ENCODE results near the gene NMRK1.

Gene NMRK1

DNA sequence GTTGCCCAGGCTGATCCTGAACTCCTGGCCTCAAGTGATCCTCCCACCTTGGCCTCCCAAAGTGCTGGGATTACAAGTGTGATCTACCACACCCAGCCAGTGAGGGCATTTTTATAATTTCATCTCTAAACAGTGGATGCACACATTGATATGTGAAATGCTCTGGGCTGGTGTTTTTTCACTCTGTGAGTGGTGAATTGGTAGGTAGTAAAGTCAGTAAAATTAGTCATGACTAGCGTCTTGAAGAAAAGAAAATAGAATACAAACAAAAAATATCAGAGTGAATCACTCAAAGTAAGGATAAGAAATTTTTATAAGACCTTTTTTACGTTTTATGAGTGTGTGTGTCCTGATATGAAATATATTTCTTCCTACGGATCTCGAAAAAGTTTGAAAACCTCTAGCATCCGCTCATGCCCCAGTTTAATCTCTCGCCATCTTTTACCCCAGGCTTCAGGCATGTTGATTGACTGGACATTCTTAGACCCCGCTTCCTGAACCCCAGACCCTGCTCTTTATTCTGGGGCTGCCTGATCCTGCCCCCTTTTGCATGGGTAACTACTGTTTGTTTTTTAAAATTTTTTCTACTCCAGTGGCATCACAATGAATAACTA, 14.3 kb upstream of the NMRK1 start:
- DNase-seq (ENCODE audit: low read depth in 2 of 2), result no peak

DNA sequence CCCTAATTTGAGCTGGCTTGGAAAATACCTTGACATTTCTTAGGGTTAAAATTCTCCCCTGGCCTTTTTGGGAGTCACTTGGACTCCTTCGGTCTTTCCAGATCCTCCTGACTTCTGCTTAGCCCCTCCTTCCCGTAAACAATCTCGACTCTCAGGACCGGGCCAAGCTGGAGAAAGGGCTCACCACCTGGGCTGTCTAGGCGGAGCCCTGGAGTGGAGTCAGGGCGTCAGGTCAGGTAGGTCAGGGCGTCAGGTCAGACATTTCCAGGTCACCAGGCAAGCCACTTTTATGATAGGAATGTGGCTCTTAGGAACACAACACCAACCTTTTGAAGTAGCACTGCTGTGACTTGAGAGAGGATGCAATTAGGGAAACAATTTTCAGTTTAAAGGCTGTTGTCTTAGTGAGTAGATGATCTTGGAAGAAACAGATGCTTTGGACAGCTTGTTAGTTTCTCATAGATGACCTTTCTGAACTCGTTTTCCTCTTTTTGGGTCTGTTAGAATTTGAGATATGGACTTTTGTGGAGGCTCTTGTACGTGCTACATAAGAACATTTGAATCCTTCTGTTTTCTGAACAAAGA, 13.1 kb upstream of the NMRK1 start:
- no peak for DNase-seq (ENCODE audit: low read depth in 2 of 2)

DNA sequence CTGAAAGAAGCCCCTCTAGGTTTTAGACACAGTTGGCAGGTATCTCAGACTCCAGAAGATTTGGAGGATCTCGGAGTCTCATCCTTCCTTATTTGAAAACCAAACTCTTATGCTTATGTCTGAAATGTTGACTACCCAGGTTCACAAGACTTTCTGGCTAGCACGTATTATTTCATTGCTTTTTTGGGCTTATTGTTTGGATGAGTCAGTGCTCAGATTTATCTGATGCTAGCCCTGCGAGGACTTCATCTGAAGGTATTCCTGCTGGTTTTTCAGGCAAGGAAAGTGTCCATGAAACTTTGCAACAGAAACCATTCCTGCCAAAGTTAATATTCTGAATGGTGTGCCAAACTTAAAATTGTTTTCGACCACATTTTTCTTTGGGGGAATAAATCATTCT, 8.8 kb upstream of the NMRK1 start:
- DNase-seq (ENCODE audit: low read depth in 2 of 2), result no peak

DNA sequence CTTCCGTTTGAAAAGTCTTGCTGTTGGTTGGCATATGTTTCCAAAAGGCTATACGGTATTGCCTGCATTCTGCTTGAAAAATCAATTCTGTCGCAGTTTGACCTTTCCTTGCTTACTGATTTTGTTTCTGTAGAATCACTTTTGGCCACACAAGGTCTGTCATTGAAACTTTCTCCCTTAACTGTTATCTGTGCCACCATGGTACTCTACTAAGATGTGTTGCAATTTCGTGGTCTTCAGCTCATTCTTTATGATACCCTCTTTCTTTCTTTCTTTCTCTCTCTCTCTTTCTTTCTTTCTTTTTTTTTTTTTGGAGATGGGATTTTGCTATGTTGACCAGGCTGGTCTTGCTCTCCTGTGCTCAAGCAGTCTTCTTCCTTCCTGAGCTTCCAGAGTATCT, 4.8 kb upstream of the NMRK1 start:
- no peak for DNase-seq (ENCODE audit: low read depth in 2 of 2)

DNA sequence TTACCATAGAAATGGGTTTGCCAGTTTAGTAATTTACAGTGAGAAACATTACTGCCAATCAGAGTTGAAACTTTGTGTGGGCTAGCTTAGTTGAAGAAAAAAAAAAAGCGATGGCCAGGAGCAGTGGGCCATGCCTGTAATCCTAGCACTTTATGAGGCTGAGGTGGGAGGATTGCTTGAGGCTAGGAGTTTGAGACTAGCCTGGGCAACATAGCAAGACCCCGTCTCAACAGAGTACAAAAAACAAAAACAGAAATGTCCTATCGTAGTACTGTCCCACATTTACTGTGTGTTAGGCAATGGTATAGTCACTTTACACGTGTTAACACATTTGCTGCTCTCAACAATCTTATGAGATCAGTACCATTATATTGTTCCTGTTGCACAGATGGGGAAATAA, 2.6 kb upstream of the NMRK1 start:
- no peak for DNase-seq (ENCODE audit: low read depth in 2 of 2)

DNA sequence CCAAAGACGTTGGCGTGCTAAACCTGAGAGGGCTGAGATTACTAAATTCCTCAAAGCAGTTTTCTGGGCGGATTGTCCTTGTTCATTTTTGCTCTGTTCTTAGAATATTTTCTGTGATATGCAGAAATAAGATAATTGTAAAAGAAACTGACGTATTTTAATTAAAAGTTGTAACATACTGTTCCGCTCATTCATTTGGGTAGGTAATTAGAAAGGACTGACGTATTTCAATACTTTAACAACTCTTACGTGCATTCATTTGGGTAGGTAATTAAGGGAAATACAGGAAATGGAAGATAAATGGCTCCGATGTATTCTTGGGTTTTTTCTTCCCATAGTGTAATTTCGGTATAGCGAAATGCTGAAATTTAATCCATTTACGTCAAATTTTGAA, 1.4 kb upstream of the NMRK1 start:
- no peak for DNase-seq (ENCODE audit: low read depth in 2 of 2)

DNA sequence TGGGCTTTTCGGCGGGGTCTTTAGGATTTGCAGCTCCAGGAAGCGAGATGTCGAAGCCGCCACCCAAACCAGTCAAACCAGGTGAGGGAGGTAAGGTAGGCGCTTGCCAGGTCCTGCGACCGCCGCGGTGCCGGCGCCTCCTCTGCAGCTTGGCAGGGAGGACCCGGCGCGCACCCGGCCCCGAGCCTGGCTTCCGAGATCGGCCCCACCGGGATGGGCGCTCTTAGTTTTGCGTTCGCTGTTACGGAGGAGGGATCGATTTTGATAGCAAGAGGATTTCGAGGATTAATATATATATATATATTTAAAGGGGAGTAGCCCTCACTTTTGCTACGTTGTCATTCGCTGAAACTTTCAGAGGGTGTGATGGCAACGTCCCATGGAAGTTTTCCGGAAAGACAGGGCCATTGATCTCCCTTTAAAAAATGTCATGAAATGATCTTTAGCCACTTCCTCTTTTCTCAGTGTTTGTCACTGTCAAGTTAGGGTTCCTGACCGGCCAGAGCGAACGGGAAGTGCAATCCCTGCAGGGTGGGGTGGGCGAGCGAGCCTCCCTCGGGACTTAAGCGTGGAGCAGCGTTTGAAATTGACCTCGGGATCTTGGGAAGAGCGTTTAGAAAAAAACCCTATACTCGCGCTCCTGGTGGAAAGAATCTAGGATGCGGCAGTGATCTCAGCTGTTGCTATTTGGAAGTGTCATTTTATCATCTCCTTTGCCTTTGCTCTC, 854 bp upstream of the NMRK1 start:
- DNase-seq (ENCODE audit: low read depth in 2 of 2), result peak in 1 of 2 experiments; percentile 27

DNA sequence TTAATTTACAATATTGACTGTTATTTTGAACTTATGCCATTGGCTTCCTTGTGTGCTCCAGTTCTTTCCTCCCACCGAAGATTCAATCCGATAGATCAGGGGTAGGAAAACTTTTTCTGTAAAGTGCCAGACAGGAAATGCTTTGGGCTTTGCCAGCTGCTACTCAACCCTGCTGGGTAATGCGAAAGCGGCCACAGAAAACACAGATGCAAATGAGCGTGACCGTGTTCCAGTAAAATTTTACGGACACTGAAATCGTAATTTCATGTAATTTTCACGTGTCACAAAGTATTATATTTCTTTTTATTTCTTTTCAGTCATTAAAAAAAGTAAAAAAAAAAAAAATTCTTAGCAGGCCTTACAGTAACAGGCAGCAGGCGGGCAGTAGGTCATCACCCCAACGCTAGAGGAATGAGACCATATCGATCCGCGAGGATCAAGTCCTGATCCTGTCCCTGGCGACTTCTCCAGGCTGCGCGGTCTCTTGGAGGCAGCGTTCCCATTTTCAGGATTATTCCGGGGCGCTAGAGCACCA, 599 bp downstream of the NMRK1 start:
- no peak for DNase-seq (ENCODE audit: low read depth in 2 of 2)

DNA sequence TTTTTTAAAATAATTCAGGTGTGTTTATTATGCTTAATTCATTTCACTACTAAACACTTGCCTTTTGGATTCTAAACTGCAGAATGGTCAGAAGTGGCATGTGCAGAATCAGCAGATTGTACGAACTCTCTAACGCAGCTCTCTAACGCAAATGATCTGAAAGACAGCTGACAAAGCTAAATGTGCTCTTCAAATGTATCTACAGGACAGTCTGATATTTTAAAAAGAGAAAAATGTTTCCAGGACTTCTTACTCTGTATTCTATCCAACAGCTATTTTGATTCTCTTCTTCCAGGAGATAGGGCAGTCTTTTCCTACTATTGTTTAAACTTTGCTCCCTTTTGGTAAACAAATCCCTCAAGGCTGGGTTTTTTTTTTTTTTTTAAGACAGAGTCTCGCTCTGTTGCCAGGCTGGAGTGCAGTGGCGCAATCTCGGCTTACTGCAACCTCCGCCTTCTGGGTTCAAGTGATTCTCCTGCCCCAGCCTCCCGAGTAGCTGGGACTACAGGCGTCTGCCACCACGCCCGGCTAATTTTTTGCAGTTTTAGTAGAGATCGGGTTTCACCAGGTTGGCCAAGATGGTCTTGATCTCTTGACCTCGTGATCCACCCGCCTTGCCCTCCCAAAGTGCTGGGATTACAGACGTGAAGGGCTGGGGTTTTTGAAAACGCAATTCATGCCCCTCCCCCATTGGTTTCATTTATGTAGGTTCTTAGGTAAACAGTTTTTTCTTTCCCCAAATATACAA, 1.2 kb downstream of the NMRK1 start:
- no peak for DNase-seq (ENCODE audit: low read depth in 2 of 2)

DNA sequence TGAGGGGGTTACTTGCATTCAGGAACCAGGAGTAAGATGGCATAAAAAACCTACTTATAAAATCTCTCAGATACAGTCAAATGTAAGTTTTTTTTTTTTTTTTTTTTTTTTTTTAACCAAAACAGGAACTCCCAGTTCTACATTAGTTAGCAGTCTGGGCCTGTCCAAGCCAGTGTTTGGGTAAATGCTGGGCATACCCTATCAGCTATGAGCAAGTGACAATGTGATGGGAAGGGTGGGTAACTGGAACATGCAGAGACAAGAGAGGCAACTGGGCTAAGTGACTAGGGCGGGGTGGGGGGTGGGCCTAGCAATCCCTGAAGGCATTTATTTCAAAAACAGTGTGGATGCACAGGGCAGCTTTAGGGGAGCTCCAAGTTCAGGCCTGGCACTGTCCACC, 2.3 kb downstream of the NMRK1 start:
- no peak for DNase-seq (ENCODE audit: low read depth in 2 of 2)

DNA sequence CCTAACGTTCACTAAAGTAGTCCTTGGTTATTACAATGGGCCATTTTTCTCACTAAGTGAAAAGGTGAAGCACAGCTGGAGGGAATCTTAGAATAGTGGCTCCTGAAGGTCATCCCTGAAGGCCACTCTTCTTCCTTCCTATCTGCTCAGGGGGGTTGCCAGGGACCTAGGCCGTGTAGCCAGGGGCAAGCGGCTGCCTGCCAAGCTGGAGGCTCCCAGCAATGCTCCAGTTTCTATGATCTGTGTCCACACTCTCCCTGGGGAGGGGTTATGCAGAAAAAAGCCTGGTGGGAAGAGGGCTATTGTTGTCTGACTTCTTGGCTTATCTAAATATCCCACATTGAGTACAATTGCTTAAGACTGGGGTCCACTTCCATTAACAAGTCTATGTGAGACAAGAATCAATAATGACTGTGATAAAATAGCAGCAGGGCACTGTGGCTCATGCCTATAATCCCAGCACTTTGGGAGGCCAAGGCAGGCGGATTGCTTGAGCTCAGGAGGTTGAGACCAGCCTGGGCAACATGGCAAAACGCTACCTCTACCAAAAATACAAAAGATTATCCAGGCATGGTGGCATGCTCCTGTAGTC, 3.8 kb downstream of the NMRK1 start:
- DNase-seq (ENCODE audit: low read depth in 2 of 2), result no peak

DNA sequence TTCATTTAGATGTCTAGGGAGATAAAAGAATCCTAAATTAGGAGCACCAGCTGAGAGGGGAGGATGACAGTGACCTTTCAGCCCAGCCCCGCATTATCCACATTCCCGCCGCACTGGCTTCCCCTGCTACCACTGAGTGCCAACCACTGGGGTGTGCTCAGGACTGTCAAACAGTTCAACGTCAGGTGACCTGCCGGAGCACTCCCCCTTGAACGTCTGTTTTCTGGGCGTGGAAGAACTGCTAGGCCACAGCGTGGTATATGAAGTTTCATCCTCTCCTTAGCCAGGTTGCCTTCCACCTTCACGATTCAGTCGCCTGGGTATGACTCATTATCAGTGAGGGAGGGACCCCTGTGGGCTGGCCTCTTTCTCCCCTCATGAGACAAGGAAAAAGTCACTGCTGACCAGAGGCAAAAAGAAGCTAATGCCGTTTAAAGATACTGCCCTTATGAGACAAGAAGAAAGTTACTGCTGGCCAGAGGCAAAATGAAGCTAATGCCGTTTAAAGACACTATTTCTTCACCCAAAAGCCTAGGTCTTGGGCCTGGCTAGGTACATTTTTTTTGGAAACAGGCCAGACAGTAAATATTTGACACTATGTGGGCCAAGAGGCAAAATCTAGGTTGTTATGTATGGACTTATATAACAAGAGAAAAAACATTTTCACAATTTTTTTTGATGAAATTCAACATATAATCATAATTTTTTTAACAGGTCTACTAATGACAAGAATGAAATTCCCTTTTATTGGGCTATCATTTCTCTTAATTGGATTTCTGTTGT, 4.6 kb downstream of the NMRK1 start:
- DNase-seq (ENCODE audit: low read depth in 2 of 2), result no peak

DNA sequence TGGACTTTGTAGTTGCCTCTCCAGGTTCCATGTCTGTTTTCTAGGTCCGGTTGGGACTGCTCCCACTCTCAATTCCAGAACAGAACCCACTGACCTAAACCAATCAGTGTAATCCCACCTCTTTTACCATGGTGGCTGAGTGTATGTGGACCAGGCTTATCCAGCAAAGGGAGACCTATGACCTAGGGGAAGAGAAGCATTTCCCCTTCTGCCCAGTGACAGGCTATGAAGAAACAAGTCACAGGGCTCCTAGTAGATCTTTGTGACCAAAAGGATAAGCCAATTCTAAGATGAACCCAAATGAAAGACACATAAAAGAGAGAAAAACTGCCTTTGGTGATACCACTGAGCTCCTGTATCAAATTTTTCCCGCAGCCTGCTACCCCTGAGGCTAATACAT, 6.3 kb downstream of the NMRK1 start:
- no peak for DNase-seq (ENCODE audit: low read depth in 2 of 2)

DNA sequence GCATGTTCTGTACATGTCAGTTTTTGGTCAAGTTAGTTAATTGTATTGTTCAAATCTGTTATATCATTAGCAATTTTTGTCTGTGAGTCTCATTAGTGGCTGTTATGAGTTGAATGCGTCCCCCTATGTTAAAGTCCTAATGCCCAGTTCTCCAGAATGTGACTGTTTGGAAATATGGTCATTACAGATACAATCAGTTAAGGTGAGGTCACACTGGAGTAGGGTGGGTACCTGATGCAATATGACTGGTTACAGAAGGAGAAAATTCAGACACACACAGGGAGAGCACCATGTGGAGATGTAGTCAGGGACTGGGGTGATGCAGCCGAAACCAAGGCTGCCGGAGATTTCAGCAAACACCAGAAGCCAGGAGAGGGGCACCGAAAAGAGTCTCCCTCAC, 15.1 kb downstream of the NMRK1 start:
- DNase-seq (ENCODE audit: low read depth in 2 of 2), result no peak

DNA sequence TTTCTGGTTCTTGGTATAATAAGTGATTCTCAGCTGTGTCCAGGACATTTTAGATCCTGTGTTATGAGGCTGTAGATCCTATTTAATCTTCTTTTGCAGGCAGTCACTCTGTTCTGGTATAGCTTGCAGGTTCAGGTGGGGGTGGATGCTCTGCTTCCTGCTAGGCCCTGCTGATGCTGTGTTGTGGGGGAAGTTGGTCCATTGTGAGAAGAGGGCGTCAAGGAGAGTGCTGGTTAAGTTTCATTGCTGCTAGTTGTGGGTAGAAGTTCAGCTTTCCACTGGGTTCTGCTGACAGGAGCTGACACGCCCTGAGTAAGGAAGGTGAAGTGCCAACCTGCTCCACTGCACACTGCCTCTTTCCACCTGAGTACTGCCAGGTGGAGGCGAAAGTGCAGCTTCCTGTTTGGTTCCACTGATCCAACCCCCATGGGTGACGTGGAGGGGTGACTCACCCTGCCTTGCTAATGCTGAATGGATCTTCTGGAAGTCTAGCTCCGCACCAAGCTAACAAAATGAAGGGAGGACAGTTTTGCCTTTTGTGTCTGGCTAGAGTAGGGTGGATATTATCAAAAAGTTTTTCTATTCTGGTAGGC, 16.3 kb downstream of the NMRK1 start:
- no peak for DNase-seq (ENCODE audit: low read depth in 2 of 2)

DNA sequence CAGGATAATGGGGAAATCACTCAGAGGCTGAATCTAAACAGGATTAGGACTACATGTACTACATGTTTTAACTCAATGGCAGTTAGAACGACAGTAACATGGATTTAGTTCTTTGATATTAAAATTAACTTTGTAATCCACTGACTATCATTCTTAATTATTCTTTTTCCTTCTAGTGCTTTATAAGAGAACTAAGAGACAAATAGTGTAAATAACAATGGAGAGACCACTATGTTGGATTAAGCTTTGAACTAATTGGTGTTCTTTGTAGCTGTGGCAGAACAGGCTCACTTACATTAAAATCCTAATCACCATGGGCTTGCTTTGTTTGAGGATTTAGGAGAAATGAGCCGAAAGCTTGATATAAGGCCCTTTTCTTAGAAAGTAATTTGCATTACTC, 18.8 kb downstream of the NMRK1 start:
- DNase-seq (ENCODE audit: low read depth in 2 of 2), result no peak

DNA sequence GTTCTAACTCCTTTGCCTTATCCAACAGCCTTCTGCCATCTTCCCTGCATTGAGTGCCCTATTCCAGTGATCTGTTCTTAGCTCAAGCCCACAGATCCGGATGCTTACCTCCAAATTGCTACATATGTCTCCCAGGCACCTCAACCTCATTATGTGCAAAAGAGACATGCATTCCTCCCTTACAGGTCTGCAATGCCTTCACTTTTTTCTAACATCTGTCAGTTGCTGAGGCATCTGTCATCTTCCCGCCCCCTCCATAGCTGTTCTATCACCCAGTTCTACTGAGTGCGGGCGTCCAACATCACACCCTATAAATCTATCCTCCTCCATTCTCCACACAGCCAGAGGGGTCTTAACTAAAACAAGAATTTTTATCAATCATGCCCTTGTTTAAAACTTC, 20.1 kb downstream of the NMRK1 start:
- DNase-seq (ENCODE audit: low read depth in 2 of 2), result no peak

DNA sequence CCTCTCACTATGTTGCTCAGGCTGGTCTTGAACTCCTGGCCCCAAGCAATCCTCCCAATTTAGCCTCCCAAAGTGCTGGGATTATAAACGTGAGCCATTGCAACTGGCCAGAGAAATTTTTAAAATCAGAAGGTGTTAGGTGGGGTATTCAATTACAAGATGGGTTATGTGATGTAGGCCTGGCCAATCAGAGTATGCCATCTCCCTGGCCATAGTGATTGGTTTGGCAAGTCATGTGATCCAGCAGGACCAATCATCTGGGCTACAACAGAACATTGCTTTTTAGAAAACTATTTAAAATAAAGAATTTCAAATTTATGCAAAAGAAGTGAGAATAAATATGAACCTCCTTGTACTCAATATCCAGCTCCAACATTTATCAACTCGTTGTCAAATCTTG, 22.4 kb downstream of the NMRK1 start:
- no peak for DNase-seq (ENCODE audit: low read depth in 2 of 2)

DNA sequence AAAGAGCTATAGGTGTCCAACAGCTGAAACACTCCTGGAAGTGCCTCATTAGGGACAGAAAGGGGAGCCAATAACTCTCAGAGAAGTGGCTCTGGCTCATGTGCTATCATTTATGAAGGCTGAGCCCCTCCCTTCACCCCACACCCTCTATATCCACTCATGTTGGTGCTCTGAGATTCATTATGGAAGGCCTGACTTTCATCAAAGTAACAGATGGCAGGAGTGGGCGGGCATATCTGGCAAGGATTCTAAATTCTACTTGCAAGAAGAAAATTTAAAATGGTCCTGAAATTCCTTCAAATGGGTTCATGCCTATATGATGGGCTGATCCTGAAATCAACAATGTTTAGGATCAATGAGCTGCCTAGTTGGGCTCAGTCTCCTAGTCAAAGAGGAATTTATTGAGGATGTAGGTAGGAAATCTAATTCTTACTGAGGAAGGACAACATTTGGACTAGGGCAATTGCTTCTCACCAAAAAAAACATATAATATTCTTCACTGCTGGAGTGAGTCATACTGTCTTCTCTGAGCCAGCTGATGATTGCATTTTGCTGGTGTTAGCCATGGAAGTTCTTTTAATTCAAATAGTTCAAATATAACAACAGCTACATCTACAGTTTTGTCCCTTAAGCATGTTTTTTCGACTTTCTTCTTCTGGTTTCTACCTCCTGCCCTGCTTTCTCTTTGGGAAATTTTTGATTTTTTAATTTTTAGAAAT, 23.5 kb downstream of the NMRK1 start:
- DNase-seq (ENCODE audit: low read depth in 2 of 2), result no peak

DNA sequence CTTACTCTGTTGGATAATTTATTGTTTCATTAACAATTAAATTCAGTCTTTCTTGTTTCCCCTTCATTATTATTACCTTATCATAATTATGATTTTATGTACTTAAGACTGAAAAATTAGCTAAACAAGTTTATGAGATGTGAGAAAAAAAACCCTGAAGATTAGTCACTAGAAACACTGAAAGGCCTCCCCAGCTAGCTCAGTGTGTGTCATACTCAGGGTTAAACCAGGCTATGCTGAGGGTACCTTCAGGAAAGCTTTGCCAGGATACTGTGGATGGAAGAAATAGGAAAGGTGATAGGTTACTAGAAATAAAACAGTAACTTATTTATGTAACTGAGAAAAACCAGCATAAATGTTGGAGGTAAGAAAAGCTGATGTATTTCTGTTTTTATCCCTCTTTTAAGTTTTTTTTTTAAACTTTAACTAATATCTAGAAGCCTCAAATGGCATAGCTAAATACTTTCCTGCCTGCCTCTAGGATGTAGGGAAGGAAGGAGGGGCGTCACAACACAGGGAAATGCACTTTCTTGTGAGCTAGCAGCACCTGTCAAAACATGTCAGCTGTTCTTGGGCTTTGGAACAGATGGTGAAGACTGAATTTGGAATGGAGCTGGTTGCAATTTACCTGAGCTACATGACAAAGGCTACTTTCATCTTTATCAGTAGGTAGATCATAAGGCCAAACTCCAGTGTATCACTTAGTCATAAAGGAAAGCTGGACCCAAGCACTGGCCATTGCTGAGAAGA, 24.2 kb downstream of the NMRK1 start:
- DNase-seq (ENCODE audit: low read depth in 2 of 2), result no peak

Data from fibroblast of skin of left biceps (primary cell).